ENCODE data around the gene PHRF1. TPM values are rescaled to one million over a fixed set of nuclear protein-coding genes. Genes with fewer than 3 reads are reported as not detected.

Gene PHRF1
- total RNA-seq, 2 donors from 2014 or later = 20.8 to 55.2 TPM

- intact Hi-C loops (cut with DNase I) = no loop called here
- H3K4me1 ChIP-seq (replicated peaks) = peaks cover 23% of the 10 kb centered on the region
- peak within 1 kb of the TSS; percentile 22 to 81 for H3K4me3 ChIP-seq
- H3K27ac ChIP-seq = peak within 1 kb of the TSS; percentile 80 to 83
- 4% methylated on average over 90 of the region's 93 CpGs for WGBS
- peaks cover 4 to 14% of the 10 kb centered on the region in 2 donors for H3K36me3 ChIP-seq
- H3K27me3 ChIP-seq (replicated peaks; ENCODE audit: insufficient read depth) = no peaks in the 10 kb centered on the region
- peak; percentile 37 for TF ChIP-seq POLR2A (IDR thresholded peaks at IDR 0.05)
- TF ChIP-seq CTCF (IDR thresholded peaks at IDR 0.05) = peak in 1 of 4 experiments; percentile 27
- TF ChIP-seq POLR2AphosphoS5 (IDR thresholded peaks at IDR 0.05) = peak; percentile 89
- no peaks in the 10 kb centered on the region for H3K9me3 ChIP-seq
- DNase-seq (ENCODE audit: low spot score) = peak; percentile 89
These were observed 39.2 kb upstream of the PHRF1 start, which contains the start of gene LRRC56 for GRCh38 chr11:536841-537621. Gene LRRC56, plus strand, starts transcription at chr11:537527. Its CDS starts 3,158 bp downstream, at chr11:540685.

GRCh38 chr11:537622-538430 lies 38.4 kb upstream of the PHRF1 start:
- DNase-seq (ENCODE audit: low spot score) = no peak
- Histone ChIP-seq H3K27ac (peak overlapping the region in 1 of 2 donors; percentile 83), H3K27me3 (replicated peaks; ENCODE audit: insufficient read depth) (no peaks in the 10 kb centered on the region), H3K9me3 (no peaks in the 10 kb centered on the region), H3K4me3 (peak overlapping the region; percentile 22 to 81), H3K36me3 (peaks cover 4 to 7% of the 10 kb centered on the region in 2 donors), H3K4me1 (replicated peaks) (peaks cover 23% of the 10 kb centered on the region)
- 55% methylated on average over 10 of the region's 19 CpGs for WGBS
- intact Hi-C loops (cut with DNase I) = no loop called here
- TF ChIP-seq POLR2AphosphoS5 (IDR thresholded peaks at IDR 0.05) (no peak), POLR2A (IDR thresholded peaks at IDR 0.05) (no peak), CTCF (IDR thresholded peaks at IDR 0.05) (no peak)

GRCh38 chr11:538431-539051 lies 37.7 kb upstream of the PHRF1 start:
- peaks cover 0 to under 1% of the 10 kb centered on the region in 2 donors for H3K36me3 ChIP-seq
- intact Hi-C loops (cut with DNase I) = no loop called here
- DNase-seq (ENCODE audit: low spot score) = no peak
- TF ChIP-seq CTCF (IDR thresholded peaks at IDR 0.05) (no peak), POLR2A (IDR thresholded peaks at IDR 0.05) (no peak), POLR2AphosphoS5 (IDR thresholded peaks at IDR 0.05) (no peak)
- no peak overlapping the region for H3K4me3 ChIP-seq
- 90% methylated on average over 20 of the region's 20 CpGs for WGBS
- no peaks in the 10 kb centered on the region for H3K27me3 ChIP-seq (replicated peaks; ENCODE audit: insufficient read depth)
- H3K9me3 ChIP-seq = no peaks in the 10 kb centered on the region
- H3K4me1 ChIP-seq (replicated peaks) = peaks cover 21% of the 10 kb centered on the region
- no peak overlapping the region for H3K27ac ChIP-seq

- WGBS = 91% methylated on average over 8 of the region's 8 CpGs
- intact Hi-C loops (cut with DNase I) = no loop called here
These were observed 36.2 kb upstream of the PHRF1 start for GRCh38 chr11:539971-540481.

More at GRCh38 chr11:539971-540481, 36.2 kb upstream of the PHRF1 start:
- no peaks in the 10 kb centered on the region for H3K9me3 ChIP-seq
- DNase-seq (ENCODE audit: low spot score) = no peak
- H3K27ac ChIP-seq = no peak overlapping the region
- no peak overlapping the region for H3K4me3 ChIP-seq
- no peaks in the 10 kb centered on the region for H3K36me3 ChIP-seq
- TF ChIP-seq CTCF (IDR thresholded peaks at IDR 0.05) (no peak), POLR2AphosphoS5 (IDR thresholded peaks at IDR 0.05) (no peak), POLR2A (IDR thresholded peaks at IDR 0.05) (no peak)
- H3K27me3 ChIP-seq (replicated peaks; ENCODE audit: insufficient read depth) = no peaks in the 10 kb centered on the region
- H3K4me1 ChIP-seq (replicated peaks) = peaks cover 14% of the 10 kb centered on the region

All from prostate gland (tissue), 2 donors.